NCI-H2081 (cell line): ENCODE results near the gene CALR3.
"Not testable (repeated sequence)": the region's sequence is repeated elsewhere in the genome, so short reads cannot be mapped to it uniquely, and the experiment has no call there.

Source experiments
- DNase-seq, 2 experiments: peaks; one replicate each; lab custom pipeline; 2025; lab: John Stamatoyannopoulos, UW

CALR3 gene

GRCh38 chr19:16496613-16496983, 631 bp upstream of the CALR3 start:
- DNase-seq: no peak

- not testable (repeated sequence) for DNase-seq
Observed at GRCh38 chr19:16486476-16486875, 9.5 kb downstream of the CALR3 start.

- DNase-seq: no peak
Observed at GRCh38 chr19:16482745-16483144, 13.2 kb downstream of the CALR3 start.

DNA sequence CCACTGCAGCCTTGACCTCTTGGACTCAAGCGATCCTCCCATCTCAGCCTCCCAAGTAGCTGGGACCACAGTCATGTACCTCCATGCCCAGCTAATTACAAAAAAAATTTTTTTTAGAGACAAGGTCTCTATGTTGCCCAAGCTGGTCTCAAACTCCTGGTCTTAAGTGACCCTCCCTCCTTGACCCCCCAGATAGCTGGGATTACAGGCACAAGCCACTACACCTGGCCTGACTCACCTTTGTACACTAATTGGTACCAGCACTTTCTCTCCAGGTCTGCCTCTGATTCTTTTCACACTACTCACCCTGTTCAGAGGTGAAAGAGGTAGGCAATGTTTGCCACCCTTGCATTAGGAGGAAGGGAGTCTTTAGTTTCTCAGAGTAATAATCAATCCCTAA, 18.7 kb downstream of the CALR3 start:
- no peak for DNase-seq

- DNase-seq: no peak
Observed at GRCh38 chr19:16476401-16476800, 19.6 kb downstream of the CALR3 start.

GRCh38 chr19:16473875-16474392, 22.0 kb downstream of the CALR3 start:
- DNase-seq: no peak

GRCh38 chr19:16472992-16473391, 23.0 kb downstream of the CALR3 start:
- DNase-seq: no peak

- DNase-seq: not testable (repeated sequence)
Observed at GRCh38 chr19:16472559-16472899, 23.4 kb downstream of the CALR3 start.

GRCh38 chr19:16470911-16471811, 24.8 kb downstream of the CALR3 start:
- DNase-seq: peak in 1 of 2 experiments; percentile 17

- DNase-seq: no peak
Observed at GRCh38 chr19:16470541-16470910, 25.4 kb downstream of the CALR3 start.

- no peak for DNase-seq
Observed at GRCh38 chr19:16467581-16467980, 28.4 kb downstream of the CALR3 start.

- not testable (repeated sequence) for DNase-seq
Observed at GRCh38 chr19:16466802-16467427, 29.1 kb downstream of the CALR3 start.

- no peak for DNase-seq
Observed at GRCh38 chr19:16465239-16465638, 30.7 kb downstream of the CALR3 start.

GRCh38 chr19:16463991-16464575, 31.9 kb downstream of the CALR3 start:
- DNase-seq: no peak

DNA sequence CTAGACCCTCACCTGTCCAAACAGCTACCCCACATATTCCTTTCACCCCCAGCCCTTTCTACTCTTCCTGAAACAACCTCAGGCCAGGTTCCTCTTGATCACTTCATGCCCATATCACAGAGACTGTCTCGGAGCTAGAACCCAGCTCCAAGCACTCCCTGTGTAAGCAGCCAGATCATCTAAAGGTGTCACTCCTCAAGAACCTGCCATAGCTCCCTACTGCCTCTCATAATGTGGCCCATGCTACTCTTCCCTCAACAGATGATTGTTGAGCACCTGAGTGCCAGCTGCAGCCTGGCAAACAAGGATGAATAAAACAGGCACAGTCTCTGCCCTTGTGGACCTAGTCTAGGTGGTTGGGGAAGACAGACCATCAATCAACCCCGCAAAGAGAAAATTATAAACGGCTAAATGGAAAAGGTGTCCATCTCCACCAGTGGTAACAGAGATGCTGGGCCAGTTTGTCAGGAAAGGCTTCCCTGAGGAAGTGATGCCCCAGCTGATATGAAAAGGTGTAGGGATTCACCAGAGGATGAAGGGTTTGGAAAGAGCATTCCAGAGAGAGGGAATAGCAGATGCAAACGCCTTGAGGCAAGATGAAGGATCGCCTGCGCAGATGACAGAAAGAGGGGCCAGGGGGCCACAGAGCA, 32.5 kb downstream of the CALR3 start:
- no peak for DNase-seq

- DNase-seq: no peak
Observed at GRCh38 chr19:16462757-16463250, 33.2 kb downstream of the CALR3 start.

- no peak for DNase-seq
Observed at GRCh38 chr19:16461630-16462051, 34.3 kb downstream of the CALR3 start.

DNA sequence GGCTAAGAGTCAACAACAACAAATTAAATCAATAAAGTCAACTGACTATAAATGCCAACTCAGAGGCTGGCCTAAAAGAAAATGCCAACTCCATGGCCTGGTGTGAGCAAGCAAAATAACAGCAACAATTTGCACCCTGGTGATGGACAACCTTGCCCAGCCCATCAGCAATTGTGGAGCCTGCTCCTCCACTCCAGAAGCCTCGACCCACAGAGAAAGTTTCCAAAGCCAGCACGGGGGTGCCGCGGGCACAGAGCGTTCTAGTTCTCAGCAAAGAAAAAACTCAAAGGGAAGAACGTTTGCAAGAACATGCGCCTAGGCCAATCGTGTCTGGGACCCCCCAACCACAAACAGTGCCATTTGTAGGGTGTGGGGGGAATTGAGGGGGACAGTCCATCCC, 35.5 kb downstream of the CALR3 start:
- DNase-seq: no peak

GRCh38 chr19:16459680-16460079, 36.3 kb downstream of the CALR3 start:
- DNase-seq: no peak

- DNase-seq: no peak
Observed at GRCh38 chr19:16458391-16459341, 37.3 kb downstream of the CALR3 start.

DNA sequence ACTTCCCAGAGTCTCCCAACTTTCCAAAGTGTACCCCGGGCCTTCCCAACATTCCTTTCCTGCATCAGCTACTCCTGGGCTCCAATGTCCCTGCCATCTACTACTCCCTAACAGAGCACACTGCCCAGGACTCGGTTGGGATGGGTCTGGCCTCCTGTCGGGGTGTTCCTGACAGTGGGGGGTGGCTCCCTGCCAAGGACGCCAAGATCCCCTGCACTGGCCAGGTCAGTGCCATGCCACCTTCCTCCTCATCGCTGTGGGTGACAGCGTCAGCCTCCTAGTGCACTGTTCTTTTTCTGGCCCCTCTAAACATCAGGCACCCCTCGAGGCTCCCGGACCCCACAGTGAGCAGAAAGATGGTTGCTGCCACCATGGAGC, 38.0 kb downstream of the CALR3 start:
- DNase-seq: no peak
